ENCODE results near the gene DBR1. TPM values are rescaled to one million over a fixed set of nuclear protein-coding genes. Genes with fewer than 3 reads are reported as not detected.
A peak's percentile ranks its signal among the peaks of the same experiment; 100 is the strongest.
"Not testable (repeated sequence)": the region's sequence is repeated elsewhere in the genome, so short reads cannot be mapped to it uniquely, and the experiment has no call there.

The DBR1 gene
- total RNA-seq, 1 donor from 2014 or later = 7.3 TPM

GRCh38 chr3:138186221-138186620 is 11.5 kb upstream of the DBR1 start:
- no peak for ATAC-seq

- no peak for ATAC-seq
Measured at GRCh38 chr3:138184994-138185393, 10.3 kb upstream of the DBR1 start.

GRCh38 chr3:138180375-138181029 is 5.8 kb upstream of the DBR1 start:
- peak; percentile 61 for ATAC-seq

- no peak for ATAC-seq
Measured at GRCh38 chr3:138173769-138174420, 826 bp downstream of the DBR1 start.

GRCh38 chr3:138172625-138173024 is 2.1 kb downstream of the DBR1 start:
- ATAC-seq = no peak

- ATAC-seq = no peak
Measured at GRCh38 chr3:138165061-138165460, 9.7 kb downstream of the DBR1 start.

- no peak for ATAC-seq
Measured at GRCh38 chr3:138157743-138158142, 17.0 kb downstream of the DBR1 start.

GRCh38 chr3:138154534-138154933 is 20.2 kb downstream of the DBR1 start:
- ATAC-seq = no peak

- no peak for ATAC-seq
Measured at GRCh38 chr3:138148503-138148902, 26.2 kb downstream of the DBR1 start.

- ATAC-seq = not testable (repeated sequence)
Measured at GRCh38 chr3:138142181-138142580, 32.5 kb downstream of the DBR1 start.

- no peak for ATAC-seq
Measured at GRCh38 chr3:138140940-138141339, 33.8 kb downstream of the DBR1 start.

GRCh38 chr3:138139691-138140090 is 35.0 kb downstream of the DBR1 start:
- ATAC-seq = no peak

- no peak for ATAC-seq
Measured at GRCh38 chr3:138137861-138138260, 36.9 kb downstream of the DBR1 start.

- ATAC-seq = no peak
Measured at GRCh38 chr3:138136201-138136600, 38.5 kb downstream of the DBR1 start.

- ATAC-seq = no peak
Measured at GRCh38 chr3:138135833-138136194, 38.9 kb downstream of the DBR1 start.

- no peak for ATAC-seq
Measured at GRCh38 chr3:138135146-138135832, 39.4 kb downstream of the DBR1 start.

GRCh38 chr3:138132239-138132638 is 42.5 kb downstream of the DBR1 start, which contains the start of gene A4GNT:
A4GNT (minus strand) TSS chr3:138132390; CDS start chr3:138131256, 1,134 bp downstream.
- ATAC-seq = no peak

- no peak for ATAC-seq
Measured at GRCh38 chr3:138127636-138128365, 46.9 kb downstream of the DBR1 start.

GRCh38 chr3:138125548-138126221 is 49.0 kb downstream of the DBR1 start:
- no peak for ATAC-seq

GRCh38 chr3:138124706-138125355 is 49.9 kb downstream of the DBR1 start:
- no peak for ATAC-seq

- no peak for ATAC-seq
Measured at GRCh38 chr3:138124188-138124587, 50.5 kb downstream of the DBR1 start.

GRCh38 chr3:138119423-138119766 is 55.3 kb downstream of the DBR1 start:
- ATAC-seq = no peak

All from esophagus mucosa (tissue), 1 donor.